T-cell (primary cell): Measurements from ENCODE around the gene BIVM. TPM values are rescaled to one million over a fixed set of nuclear protein-coding genes. Genes with fewer than 3 reads are reported as not detected.

Source experiments
- ATAC-seq, 4 experiments: fragments of 200-7000 bp in 3 of 4; fragments of 150-1000 bp in 1 of 4; cut with Tn5 transposase; replicated peaks in 1 of 4; 1 replicate in 3 of 4; 2 replicates in 1 of 4; pipeline ENCODE4 v1.10.0; 2021; ENCODE audit warnings: moderate library complexity in 3 of 4, mild to moderate bottlenecking in 2 of 4, moderate number of reproducible peaks in 1 of 4
- CTCF ChIA-PET, 2 donors: fragments of 300-600 bp; sonication (Branson Sonifier 250); formaldehyde crosslinking; loops; one replicate each; lab custom pipeline; 2022; ENCODE audit warnings: antibody characterized with exemption in 2 of 2; lab: Charles Lee
- POLR2A ChIA-PET, 2 donors: fragments of 300-600 bp; sonication (Branson Sonifier 250); formaldehyde crosslinking; loops; one replicate each; lab custom pipeline; 2022; ENCODE audit warnings: antibody characterized with exemption in 2 of 2; lab: Charles Lee
- DNase-seq, 35 experiments: peaks; one replicate each; pipeline versions ENCODE4 v3.0.0 to v3.0.0-alpha.2; 2013 to 2023
- H3K27ac ChIP-seq: one replicate; pipeline ENCODE4 v1.5.1; 2013; ENCODE audit warnings: low read length
- H3K27me3 ChIP-seq, 2 experiments: replicated peaks in 1 of 2; 1 replicate in 1 of 2; 2 replicates in 1 of 2; pipeline versions ENCODE4 v1.6.1 to v1.7.0; 2013; ENCODE audit warnings: low read length in 1 of 2, mixed read lengths in 1 of 2; ENCODE audit not compliant: control insufficient read depth in 2 of 2, insufficient read depth in 2 of 2; ENCODE audit errors: extremely low read depth in 1 of 2
- H3K36me3 ChIP-seq, 2 donors: 1 replicate in 1 of 2; 2 replicates in 1 of 2; pipeline versions ENCODE4 v1.6.1 to v1.7.0; 2013; ENCODE audit warnings: low read length in 1 of 2; ENCODE audit not compliant: control insufficient read depth in 2 of 2, insufficient read depth in 1 of 2; ENCODE audit errors: extremely low read depth in 1 of 2
- H3K4me1 ChIP-seq, 2 experiments: 1 replicate in 1 of 2; 2 replicates in 1 of 2; pipeline versions ENCODE4 v1.6.1 to v1.7.0; 2013; ENCODE audit warnings: low read length in 2 of 2, mixed read lengths in 1 of 2; ENCODE audit not compliant: insufficient read depth in 2 of 2, control insufficient read depth in 1 of 2; ENCODE audit errors: extremely low read depth in 1 of 2
- H3K4me3 ChIP-seq, 2 donors: 1 replicate in 1 of 2; 2 replicates in 1 of 2; pipeline versions ENCODE4 v1.5.1 to v1.7.0; 2013; ENCODE audit warnings: mild to moderate bottlenecking in 2 of 2, low read length in 1 of 2, moderate library complexity in 1 of 2; ENCODE audit not compliant: control insufficient read depth in 1 of 2; ENCODE audit errors: extremely low read depth in 1 of 2
- H3K9me3 ChIP-seq: 2 replicates; pipeline ENCODE4 v1.7.0; 2013
- H3K27ac Mint-ChIP-seq, 2 donors: one replicate each; pipeline ENCODE4 v1.8.0; 2020 to 2021; ENCODE audit warnings: mild to moderate bottlenecking in 2 of 2, mixed read lengths in 2 of 2
- H3K27me3 Mint-ChIP-seq, 2 donors: one replicate each; pipeline ENCODE4 v1.8.0; 2021 to 2022; ENCODE audit warnings: mixed read lengths in 2 of 2
- H3K36me3 Mint-ChIP-seq: one replicate; pipeline ENCODE4 v1.8.0; 2021; ENCODE audit warnings: mixed read lengths
- H3K4me1 Mint-ChIP-seq, 3 donors: one replicate each; pipeline ENCODE4 v1.8.0; 2020 to 2022; ENCODE audit warnings: mixed read lengths in 3 of 3, mild to moderate bottlenecking in 1 of 3
- H3K4me3 Mint-ChIP-seq, 3 donors: one replicate each; pipeline ENCODE4 v1.8.0; 2020 to 2022; ENCODE audit warnings: mild to moderate bottlenecking in 3 of 3, mixed read lengths in 3 of 3, moderate library complexity in 3 of 3
- H3K9me3 Mint-ChIP-seq, 3 donors: one replicate each; pipeline ENCODE4 v1.8.0; 2020 to 2022; ENCODE audit warnings: mixed read lengths in 3 of 3
- WGBS: methylation state at CpG from one replicate; pipeline ENCODE4 v1.1.5; 2013; ENCODE audit warnings: missing lambda C conversion rate; ENCODE audit not compliant: insufficient coverage; 5-methylcytosine and 5-hydroxymethylcytosine counted together
- total RNA-seq, 35 experiments: library from RNA in 6 of 35; stranded (reverse) in 6 of 35; fragments of 120-200 nt in 1 of 35; gene quantifications; one replicate each; pipeline versions ENCODE4 v1.2.1 to v1.2.4 and lab custom pipeline; 2013 to 2026

Gene BIVM
- total RNA-seq, 5 donors from 2014 or later (not counting 1 experiment from before 2014, with no cell fraction given), result 6.2 to 15.6 (median 9.3) TPM

- POLR2A ChIA-PET, result interaction anchor here (0.6 to 2.5 kb wide), 10 partner anchors 9 to 451 kb away, joined by 3 to 30 read pairs (median 4); partner anchors contain the start of genes TPP2 (in 2 of the 2) and TEX30 (in 1 of the 2)
- Mint-ChIP-seq H3K27ac (peak within 1 kb of the TSS; percentile 98 to 99), H3K36me3 (peaks cover 4% of the 10 kb centered on the region), H3K27me3 (no peaks in the 10 kb centered on the region), H3K4me3 (peak within 1 kb of the TSS; percentile 91 to 98 (median 93)), H3K4me1 (peaks cover 41 to 50% (median 49%) of the 10 kb centered on the region in 3 donors), H3K9me3 (no peaks in the 10 kb centered on the region)
- H3K27ac ChIP-seq, result peak within 1 kb of the TSS; percentile 98
- H3K4me1 ChIP-seq, result peaks cover 17 to 24% of the 10 kb centered on the region in 2 experiments
- no peaks in the 10 kb centered on the region for H3K9me3 ChIP-seq
- WGBS, result 1% methylated on average over 49 of the region's 49 CpGs
- DNase-seq, result peak; percentile 92 to 99 (median 95)
- CTCF ChIA-PET, result interaction anchor here (0.5 to 6.3 kb wide), 14 partner anchors 10 to 267 kb away, joined by 3 to 93 read pairs (median 4); partner anchors contain the start of genes TEX30 (in 1 of the 2) and TPP2 (in 1 of the 2)
- H3K27me3 ChIP-seq, result no peaks in the 10 kb centered on the region
- peak; percentile 78 to 82 (median 80) for ATAC-seq
- H3K36me3 ChIP-seq, result peaks cover 0 to 8% of the 10 kb centered on the region in 2 donors
- peak within 1 kb of the TSS; percentile 78 to 100 for H3K4me3 ChIP-seq
Observed at GRCh38 chr13:102845630-102846260, 46.8 kb downstream of the BIVM start, which contains the start of gene ERCC5. TSS of gene ERCC5 (plus strand) at chr13:102846032. CDS start at chr13:102846267, 235 bp downstream.

- H3K27me3 ChIP-seq, result no peaks in the 10 kb centered on the region
- no peaks in the 10 kb centered on the region for H3K9me3 Mint-ChIP-seq
- no peaks in the 10 kb centered on the region for H3K27me3 Mint-ChIP-seq
- H3K4me1 ChIP-seq, result peaks cover 17 to 24% of the 10 kb centered on the region in 2 experiments
- ChIA-PET CTCF (interaction anchor here (0.5 to 6.3 kb wide), 15 partner anchors 10 to 267 kb away, joined by 3 to 93 read pairs (median 4); partner anchors contain the start of genes TEX30 (in 1 of the 2) and TPP2 (in 1 of the 2)), POLR2A (interaction anchor here (0.7 to 2.5 kb wide), 5 partner anchors 73 to 251 kb away, joined by 3 to 30 read pairs (median 10); partner anchors contain the start of genes TPP2 (in 2 of the 2) and TEX30 (in 1 of the 2))
- H3K4me3 ChIP-seq, result peak overlapping the region; percentile 78 to 100
- H3K36me3 ChIP-seq, result peaks cover 0 to 8% of the 10 kb centered on the region in 2 donors
- WGBS, result 0% methylated on average over 11 of the region's 31 CpGs
- ATAC-seq, result peak; percentile 58 to 65 (median 62)
- H3K36me3 Mint-ChIP-seq, result peaks cover 4% of the 10 kb centered on the region
- no peaks in the 10 kb centered on the region for H3K9me3 ChIP-seq
- H3K27ac ChIP-seq, result peak overlapping the region; percentile 98
- peaks cover 43 to 52% (median 51%) of the 10 kb centered on the region in 3 donors for H3K4me1 Mint-ChIP-seq
- peak; percentile 18 to 72 (median 47) for DNase-seq
- peak overlapping the region; percentile 91 to 98 (median 93) for H3K4me3 Mint-ChIP-seq
- peak overlapping the region; percentile 98 to 99 for H3K27ac Mint-ChIP-seq
Observed at GRCh38 chr13:102846261-102847015, 47.5 kb downstream of the BIVM start.

- no peaks in the 10 kb centered on the region for H3K27me3 Mint-ChIP-seq
- H3K9me3 ChIP-seq, result no peaks in the 10 kb centered on the region
- no peaks in the 10 kb centered on the region for H3K9me3 Mint-ChIP-seq
- peak overlapping the region in 1 of 2 donors; percentile 78 for H3K4me3 ChIP-seq
- H3K36me3 ChIP-seq, result peaks cover 0 to 12% of the 10 kb centered on the region in 2 donors
- DNase-seq (peak in 10 of 35 experiments; percentile 5 to 67 (median 12)), ATAC-seq (no peak)
- ChIA-PET CTCF (interaction anchor here (0.7 to 6.3 kb wide), 13 partner anchors 47 to 268 kb away, joined by 3 to 93 read pairs (median 4); partner anchors contain the start of gene TPP2 (in 1 of the 2)), POLR2A (no interaction called here)
- peaks cover 8% of the 10 kb centered on the region for H3K36me3 Mint-ChIP-seq
- peak overlapping the region; percentile 98 to 99 for H3K27ac Mint-ChIP-seq
- WGBS, result 30% methylated on average over 2 of the region's 12 CpGs
- peaks cover 17 to 24% of the 10 kb centered on the region in 2 experiments for H3K4me1 ChIP-seq
- peak overlapping the region; percentile 98 for H3K27ac ChIP-seq
- H3K4me3 Mint-ChIP-seq, result peak overlapping the region; percentile 91 to 98 (median 93)
- peaks cover 45 to 60% (median 57%) of the 10 kb centered on the region in 3 donors for H3K4me1 Mint-ChIP-seq
- no peaks in the 10 kb centered on the region for H3K27me3 ChIP-seq
Observed at GRCh38 chr13:102847272-102848234, 48.6 kb downstream of the BIVM start.

GRCh38 chr13:102848956-102849355, 50.0 kb downstream of the BIVM start:
- Mint-ChIP-seq H3K36me3 (peaks cover 16% of the 10 kb centered on the region), H3K27ac (peak overlapping the region; percentile 5 to 11), H3K9me3 (no peaks in the 10 kb centered on the region), H3K27me3 (no peaks in the 10 kb centered on the region), H3K4me1 (peaks cover 57 to 68% (median 68%) of the 10 kb centered on the region in 3 donors), H3K4me3 (peak overlapping the region in 1 of 3 donors; percentile 27)
- DNase-seq (no peak), ATAC-seq (no peak)
- Histone ChIP-seq H3K27me3 (no peaks in the 10 kb centered on the region), H3K36me3 (peaks cover under 1 to 25% of the 10 kb centered on the region in 2 donors), H3K27ac (no peak overlapping the region), H3K4me3 (no peak overlapping the region), H3K4me1 (peaks cover 17 to 28% of the 10 kb centered on the region in 2 experiments), H3K9me3 (no peaks in the 10 kb centered on the region)
- ChIA-PET CTCF (interaction anchor here (0.6 to 6.3 kb wide), 10 partner anchors 12 to 269 kb away, joined by 3 to 93 read pairs (median 6); partner anchors contain the start of gene TPP2 (in 1 of the 2)), POLR2A (interaction anchor here (0.6 to 0.9 kb wide), 2 partner anchors 21 to 29 kb away, joined by 3 to 4 read pairs; no protein-coding TSS in a partner anchor)
- 87% methylated on average over 4 of the region's 6 CpGs for WGBS

- Mint-ChIP-seq H3K36me3 (peaks cover 39% of the 10 kb centered on the region), H3K27ac (peak overlapping the region; percentile 1 to 64), H3K9me3 (no peaks in the 10 kb centered on the region), H3K4me1 (peaks cover 62 to 74% (median 71%) of the 10 kb centered on the region in 3 donors), H3K27me3 (no peaks in the 10 kb centered on the region), H3K4me3 (no peak overlapping the region)
- Histone ChIP-seq H3K4me1 (peaks cover 9 to 29% of the 10 kb centered on the region in 2 experiments), H3K4me3 (no peak overlapping the region), H3K27me3 (no peaks in the 10 kb centered on the region), H3K36me3 (peaks cover 17 to 55% of the 10 kb centered on the region in 2 donors), H3K27ac (no peak overlapping the region), H3K9me3 (no peaks in the 10 kb centered on the region)
- CTCF ChIA-PET, result no interaction called here
- WGBS, result 100% methylated on average over 1 of the region's 3 CpGs
- DNase-seq (no peak), ATAC-seq (no peak)
- POLR2A ChIA-PET, result no interaction called here
Observed at GRCh38 chr13:102852556-102852955, 53.6 kb downstream of the BIVM start.
